ENCODE data around the gene TTC24.
"Not testable (repeated sequence)": the region's sequence is repeated elsewhere in the genome, so short reads cannot be mapped to it uniquely, and the experiment has no call there.

DNA sequence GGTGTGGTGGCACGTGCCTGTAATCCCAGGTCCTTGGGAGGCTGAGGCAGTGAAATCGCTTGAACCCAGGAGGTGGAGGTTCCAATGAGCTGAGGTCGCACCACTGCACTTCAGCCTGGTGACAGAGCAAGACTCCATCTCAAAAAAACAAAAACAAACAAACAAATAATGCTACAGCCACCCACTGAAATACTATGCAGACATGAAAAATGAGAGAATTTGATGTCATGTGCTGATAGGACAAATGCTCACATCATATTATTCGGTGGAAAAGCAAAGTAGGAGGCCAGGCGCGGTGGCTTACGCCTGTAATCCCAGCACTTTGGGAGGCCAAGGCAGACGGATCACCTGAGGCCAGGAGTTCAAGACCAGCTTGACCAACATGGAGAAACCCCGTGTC, 30.5 kb downstream of the TTC24 start:
- TF ChIP-seq EZH2phosphoT487 (IDR thresholded peaks at IDR 0.05; ENCODE audit: low read depth, severe bottlenecking, unreplicated experiment): not testable (repeated sequence)
- TF ChIP-seq, protein P1, sequence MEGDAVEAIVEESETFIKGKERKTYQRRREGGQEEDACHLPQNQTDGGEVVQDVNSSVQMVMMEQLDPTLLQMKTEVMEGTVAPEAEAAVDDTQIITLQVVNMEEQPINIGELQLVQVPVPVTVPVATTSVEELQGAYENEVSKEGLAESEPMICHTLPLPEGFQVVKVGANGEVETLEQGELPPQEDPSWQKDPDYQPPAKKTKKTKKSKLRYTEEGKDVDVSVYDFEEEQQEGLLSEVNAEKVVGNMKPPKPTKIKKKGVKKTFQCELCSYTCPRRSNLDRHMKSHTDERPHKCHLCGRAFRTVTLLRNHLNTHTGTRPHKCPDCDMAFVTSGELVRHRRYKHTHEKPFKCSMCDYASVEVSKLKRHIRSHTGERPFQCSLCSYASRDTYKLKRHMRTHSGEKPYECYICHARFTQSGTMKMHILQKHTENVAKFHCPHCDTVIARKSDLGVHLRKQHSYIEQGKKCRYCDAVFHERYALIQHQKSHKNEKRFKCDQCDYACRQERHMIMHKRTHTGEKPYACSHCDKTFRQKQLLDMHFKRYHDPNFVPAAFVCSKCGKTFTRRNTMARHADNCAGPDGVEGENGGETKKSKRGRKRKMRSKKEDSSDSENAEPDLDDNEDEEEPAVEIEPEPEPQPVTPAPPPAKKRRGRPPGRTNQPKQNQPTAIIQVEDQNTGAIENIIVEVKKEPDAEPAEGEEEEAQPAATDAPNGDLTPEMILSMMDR (IDR thresholded peaks at IDR 0.05; ENCODE audit: poor library complexity): not testable (repeated sequence)

Data from hepatocyte (in vitro differentiated cells).